NCI-H1105 (cell line): Measurements from ENCODE around the gene MORN1.
"Not testable (repeated sequence)": the region's sequence is repeated elsewhere in the genome, so short reads cannot be mapped to it uniquely, and the experiment has no call there.

Experiments
- DNase-seq: peaks from one replicate; lab custom pipeline; 2025; lab: John Stamatoyannopoulos, UW

Gene MORN1

DNA sequence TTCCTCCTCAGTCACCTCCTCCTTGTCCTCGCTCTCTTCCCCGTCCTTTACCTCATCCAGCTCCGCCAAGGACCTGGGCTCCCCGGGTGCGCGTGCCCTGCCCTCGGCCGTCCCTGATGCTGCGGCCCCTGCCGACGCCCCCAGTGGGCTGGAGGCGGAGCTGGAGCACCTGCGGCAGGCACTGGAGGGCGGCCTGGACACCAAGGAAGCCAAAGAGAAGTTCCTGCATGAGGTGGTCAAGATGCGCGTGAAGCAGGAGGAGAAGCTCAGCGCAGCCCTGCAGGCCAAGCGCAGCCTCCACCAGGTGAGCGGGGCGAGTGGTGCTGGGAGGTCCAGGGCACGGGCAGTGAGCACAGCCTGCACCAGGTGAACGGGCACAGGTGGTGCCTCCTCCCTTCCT is 87.1 kb downstream of the MORN1 start:
- no peak for DNase-seq

DNA sequence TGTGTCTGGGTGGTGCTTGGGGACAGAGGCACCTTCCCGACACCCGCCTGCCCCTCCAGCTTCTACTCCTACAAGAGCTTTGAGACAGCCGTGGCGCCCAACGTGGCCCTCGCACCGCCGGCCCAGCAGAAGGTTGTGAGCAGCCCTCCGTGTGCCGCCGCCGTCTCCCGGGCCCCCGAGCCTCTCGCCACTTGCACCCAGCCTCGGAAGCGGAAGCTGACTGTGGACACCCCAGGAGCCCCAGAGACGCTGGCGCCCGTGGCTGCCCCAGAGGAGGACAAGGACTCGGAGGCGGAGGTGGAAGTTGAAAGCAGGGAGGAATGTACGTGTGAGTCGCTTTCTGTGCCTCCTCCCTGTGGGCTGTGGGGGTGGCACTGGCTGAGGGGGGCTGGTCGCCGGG is 87.6 kb downstream of the MORN1 start:
- no peak for DNase-seq

GRCh38 chr1:2303016-2303775 is 88.2 kb downstream of the MORN1 start:
- DNase-seq = no peak

DNA sequence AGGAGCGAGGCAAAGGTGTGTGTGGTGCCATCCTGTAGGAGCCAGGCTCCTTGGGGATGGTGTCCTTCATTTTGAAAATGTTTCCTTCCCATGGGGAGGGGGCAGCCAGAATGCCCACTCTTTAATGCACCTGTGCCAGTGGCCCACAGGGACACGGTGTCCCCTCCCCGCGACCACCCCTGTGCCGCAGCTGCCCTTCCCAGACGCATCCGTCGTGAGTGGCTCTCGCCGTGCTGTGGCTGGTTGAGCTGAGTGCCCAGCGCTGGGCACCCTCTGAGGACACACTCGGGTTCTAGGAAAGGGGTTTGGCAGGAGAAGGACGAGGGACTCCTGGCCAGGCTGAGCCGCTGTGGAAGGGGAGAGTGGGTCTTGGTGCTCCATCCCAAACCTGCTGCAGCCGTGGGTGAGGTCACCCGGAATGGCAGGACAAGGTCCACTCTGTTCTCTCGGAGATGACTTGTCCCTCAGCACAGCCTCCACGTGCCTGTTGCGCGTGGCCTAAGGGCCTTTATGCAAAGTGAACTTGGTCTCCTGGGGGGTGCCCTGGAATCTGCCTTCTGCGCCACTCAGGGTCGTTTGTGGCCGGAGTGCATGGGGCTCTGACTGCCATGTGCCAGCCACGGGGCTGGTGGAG is 88.9 kb downstream of the MORN1 start:
- DNase-seq = no peak

GRCh38 chr1:2301607-2302291 is 89.6 kb downstream of the MORN1 start:
- DNase-seq = no peak

- DNase-seq = no peak
These were observed 90.3 kb downstream of the MORN1 start for GRCh38 chr1:2300851-2301606.

DNA sequence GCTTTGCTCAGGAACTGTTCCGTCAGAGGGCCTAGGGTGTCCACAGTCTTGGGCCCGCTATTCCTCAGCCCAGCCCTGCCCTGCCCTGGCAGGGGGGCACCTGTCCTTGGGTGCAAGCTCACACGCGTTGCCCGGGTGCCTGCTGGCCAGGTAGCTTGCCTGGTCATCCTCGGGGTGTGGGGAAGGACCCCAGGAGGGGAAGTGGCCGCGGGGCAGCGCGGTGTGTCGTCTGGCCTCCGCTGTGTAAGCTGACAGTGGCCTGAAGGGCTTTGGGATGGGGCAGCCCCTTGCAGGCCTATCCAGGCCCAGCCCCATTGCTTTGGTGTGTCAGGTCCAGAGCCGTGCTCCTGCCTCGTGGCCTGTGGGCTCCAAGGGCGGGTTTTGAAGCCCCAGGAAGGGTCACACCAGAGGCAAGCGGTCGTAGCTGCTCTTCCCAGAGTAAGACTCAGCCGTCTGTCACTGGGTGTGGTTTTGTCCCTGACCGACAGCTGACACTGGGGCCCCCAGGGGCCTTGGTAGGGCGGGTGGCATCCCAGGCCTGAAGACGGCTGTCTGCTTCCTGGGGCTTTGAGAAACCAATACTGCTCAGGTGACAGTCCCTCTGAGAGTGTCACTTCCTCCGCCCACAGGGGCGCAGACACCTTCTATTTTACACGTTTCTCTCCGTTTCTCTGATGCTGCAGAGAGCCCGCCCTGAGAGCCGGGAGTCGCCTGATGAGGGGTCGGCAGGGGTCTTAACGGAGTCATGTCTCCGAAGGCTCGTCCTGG is 91.2 kb downstream of the MORN1 start:
- DNase-seq = no peak

- no peak for DNase-seq
These were observed 92.2 kb downstream of the MORN1 start for GRCh38 chr1:2299131-2299627.

GRCh38 chr1:2298685-2299084 is 92.7 kb downstream of the MORN1 start:
- DNase-seq = no peak

GRCh38 chr1:2297246-2298011 is 93.9 kb downstream of the MORN1 start:
- no peak for DNase-seq

- no peak for DNase-seq
These were observed 94.7 kb downstream of the MORN1 start for GRCh38 chr1:2296614-2297013.

DNA sequence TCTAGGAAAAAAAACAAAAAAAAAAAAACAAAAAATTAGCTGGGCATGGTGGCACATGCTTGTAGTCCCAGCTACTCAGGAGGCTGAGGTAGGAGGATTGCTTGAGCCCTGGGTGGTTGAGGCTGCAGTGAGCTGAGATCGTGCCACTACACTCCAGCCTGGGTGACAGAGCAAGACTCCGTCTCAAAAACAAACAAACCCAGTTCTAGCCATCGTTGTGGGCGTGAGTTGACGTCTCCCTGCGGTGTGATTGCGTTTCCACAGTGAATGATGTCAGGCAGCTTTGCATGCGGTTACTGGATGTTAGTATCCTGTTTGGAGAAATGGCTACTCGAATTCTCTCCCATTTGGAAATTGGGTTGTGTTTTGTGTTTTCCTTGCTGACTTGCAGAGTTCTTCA is 95.1 kb downstream of the MORN1 start:
- DNase-seq = not testable (repeated sequence)

DNA sequence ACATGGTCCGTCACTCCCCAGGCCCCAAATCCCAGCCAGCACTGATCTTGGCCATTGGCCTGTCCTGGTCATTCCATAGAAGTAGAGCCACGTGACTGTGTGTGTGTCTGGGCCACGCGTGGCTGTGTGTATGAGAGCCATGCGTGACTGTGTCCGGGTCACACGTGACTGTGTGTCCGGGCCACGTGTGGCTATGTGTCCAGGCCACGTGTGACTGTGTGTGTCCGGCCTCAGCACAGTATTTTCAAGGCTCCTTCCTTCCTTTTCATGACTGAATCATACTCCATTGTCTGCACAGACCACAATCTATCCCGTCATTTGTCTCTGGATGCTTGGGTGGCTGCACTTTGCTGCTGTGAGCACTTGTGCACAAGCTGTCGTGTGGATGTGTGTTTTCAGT is 95.8 kb downstream of the MORN1 start:
- DNase-seq = no peak

GRCh38 chr1:2294725-2295078 is 96.7 kb downstream of the MORN1 start:
- no peak for DNase-seq

DNA sequence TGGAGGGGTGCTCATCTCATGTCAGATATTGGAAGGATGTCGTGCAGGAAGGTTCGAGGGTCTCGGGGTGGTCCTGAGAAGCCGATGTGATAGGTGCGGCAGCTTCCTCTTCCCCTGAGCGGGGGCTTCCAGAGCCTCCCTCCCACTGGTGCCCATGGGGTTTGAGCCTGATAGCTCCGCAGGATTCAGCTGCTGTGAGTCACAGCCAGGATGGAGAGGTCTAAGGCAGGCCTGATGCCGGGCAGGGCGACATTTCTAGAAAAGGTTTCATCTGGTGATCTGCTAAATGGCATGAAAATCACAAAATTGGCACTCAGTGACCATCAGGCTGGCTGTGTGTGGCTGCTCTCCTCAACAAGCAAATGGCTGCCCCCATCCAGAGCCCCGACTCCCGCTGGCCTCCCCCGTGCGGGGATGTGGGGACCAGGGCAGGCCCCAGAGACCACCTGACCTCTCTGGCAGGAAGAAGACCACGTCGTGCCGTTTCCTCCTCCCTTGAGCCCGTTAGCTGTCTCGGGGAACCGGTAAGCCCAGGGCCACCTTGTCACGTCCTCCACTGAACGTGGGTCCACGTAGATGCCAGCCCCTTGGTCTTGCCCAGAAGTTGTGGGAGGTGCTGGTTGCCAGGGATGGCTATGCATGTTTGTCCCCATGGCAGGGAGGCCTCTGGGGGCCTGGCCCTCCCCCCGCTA is 97.2 kb downstream of the MORN1 start:
- no peak for DNase-seq

DNA sequence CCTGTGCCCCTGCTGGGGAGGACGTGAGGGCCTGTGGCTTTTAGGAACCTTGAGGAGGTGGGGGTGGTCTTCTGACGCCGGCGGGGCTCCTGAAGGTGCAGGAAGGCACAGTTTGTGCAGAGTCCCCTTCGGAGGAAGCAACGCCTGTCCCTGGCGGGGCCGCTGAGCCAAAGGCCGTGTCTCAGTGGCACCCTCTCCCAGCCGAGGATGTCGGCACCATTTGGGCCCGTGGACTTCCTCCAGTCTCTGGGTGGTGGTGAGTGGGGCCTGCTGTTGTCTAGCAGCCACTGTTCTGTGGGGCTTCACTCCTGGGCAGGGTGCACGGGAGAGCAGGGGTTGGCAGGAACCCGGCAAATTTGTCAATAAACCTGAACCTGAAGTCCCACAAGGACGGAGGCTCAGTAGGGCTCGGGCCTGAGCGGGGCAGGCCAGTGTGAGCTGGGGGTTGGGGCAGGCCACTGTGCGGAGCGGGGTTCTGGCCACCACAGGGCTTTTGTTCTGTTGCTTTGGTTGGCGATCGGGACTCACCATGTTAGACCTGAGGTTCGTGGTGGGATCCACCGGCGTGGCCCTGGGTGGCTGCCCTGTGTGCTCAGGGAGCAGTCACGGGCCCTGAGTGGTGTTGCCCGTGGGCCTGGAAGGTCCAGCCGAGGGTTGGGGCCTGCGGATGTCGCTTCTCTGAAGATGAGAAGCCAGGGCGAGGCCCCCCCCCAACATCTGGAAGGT is 98.5 kb downstream of the MORN1 start:
- no peak for DNase-seq

DNA sequence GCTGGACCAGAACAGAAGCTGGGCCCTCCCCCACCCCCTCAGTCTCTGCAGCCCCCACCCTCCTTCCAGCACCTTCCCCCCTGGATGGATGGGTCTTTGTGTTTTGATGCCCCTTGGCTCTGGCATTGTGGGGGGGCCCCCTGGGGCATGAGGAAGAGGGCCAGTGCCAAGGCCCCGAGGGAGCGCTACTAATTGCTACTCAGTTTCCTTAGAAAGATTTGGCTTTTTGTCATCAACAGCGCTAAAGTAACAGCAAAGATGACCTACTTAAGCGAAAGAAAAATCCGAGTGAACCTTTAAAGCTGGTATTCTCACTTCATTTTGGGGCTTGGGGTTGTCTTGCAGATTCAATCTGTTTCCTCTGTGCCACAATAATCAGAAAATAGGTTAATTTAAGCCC is 99.8 kb downstream of the MORN1 start:
- DNase-seq = no peak

- no peak for DNase-seq
These were observed 100.5 kb downstream of the MORN1 start for GRCh38 chr1:2290595-2291510.
